GM18951 (cell line): Measurements from ENCODE around the gene RNF169.
"Not testable (repeated sequence)": the region's sequence is repeated elsewhere in the genome, so short reads cannot be mapped to it uniquely, and the experiment has no call there.

Source experiments
- POLR2A ChIP-seq: IDR thresholded peaks from 4 replicates; pipeline ENCODE4 v1.6.1; 2011; ENCODE audit warnings: mild to moderate bottlenecking; ENCODE audit not compliant: insufficient read length, insufficient read depth; ENCODE audit errors: extremely low read depth
- in situ Hi-C: fragments of 300-500 bp; cut with MboI; formaldehyde crosslinking; loops from one replicate; pipeline ENCODE4 v1.12.0; 2022; ENCODE audit warnings: low sequenced_read_pairs, mixed read lengths, inconsistent platforms; ENCODE audit not compliant: unreplicated experiment

The RNF169 gene

GRCh38 chr11:74736031-74736430 lies 12.6 kb upstream of the RNF169 start:
- in situ Hi-C loops: no loop called here
- TF ChIP-seq POLR2A: no peak

GRCh38 chr11:74739546-74740270 lies 8.9 kb upstream of the RNF169 start:
- TF ChIP-seq POLR2A: no peak
- in situ Hi-C loops: no loop called here

GRCh38 chr11:74742070-74742469 lies 6.6 kb upstream of the RNF169 start:
- in situ Hi-C loops: no loop called here
- no peak for TF ChIP-seq POLR2A

GRCh38 chr11:74743640-74744039 lies 5.0 kb upstream of the RNF169 start:
- in situ Hi-C loops: no loop called here
- no peak for TF ChIP-seq POLR2A

GRCh38 chr11:74744277-74744676 lies 4.4 kb upstream of the RNF169 start:
- in situ Hi-C loops: no loop called here
- TF ChIP-seq POLR2A: no peak

GRCh38 chr11:74746868-74747267 lies 1.8 kb upstream of the RNF169 start:
- no peak for TF ChIP-seq POLR2A
- in situ Hi-C loops: no loop called here

GRCh38 chr11:74749127-74749964 lies 697 bp downstream of the RNF169 start:
- in situ Hi-C loops: no loop called here
- peak; percentile 17 for TF ChIP-seq POLR2A

GRCh38 chr11:74749965-74750296 lies 1.3 kb downstream of the RNF169 start:
- no peak for TF ChIP-seq POLR2A
- in situ Hi-C loops: no loop called here

- in situ Hi-C loops: not testable (repeated sequence)
Measured at GRCh38 chr11:74750598-74750997, 1.9 kb downstream of the RNF169 start.

GRCh38 chr11:74751303-74751702 lies 2.7 kb downstream of the RNF169 start:
- in situ Hi-C loops: no loop called here

GRCh38 chr11:74754507-74755252 lies 6.0 kb downstream of the RNF169 start:
- in situ Hi-C loops: no loop called here
- TF ChIP-seq POLR2A: no peak

More at GRCh38 chr11:74751303-74751702, 2.7 kb downstream of the RNF169 start:
- no peak for TF ChIP-seq POLR2A

- TF ChIP-seq POLR2A: no peak
- in situ Hi-C loops: no loop called here
Measured at GRCh38 chr11:74755395-74755995, 6.8 kb downstream of the RNF169 start.

- in situ Hi-C loops: no loop called here
Measured at GRCh38 chr11:74756571-74756970, 7.9 kb downstream of the RNF169 start.

GRCh38 chr11:74766905-74767304 lies 18.3 kb downstream of the RNF169 start:
- TF ChIP-seq POLR2A: no peak
- in situ Hi-C loops: no loop called here

More at GRCh38 chr11:74756571-74756970, 7.9 kb downstream of the RNF169 start:
- TF ChIP-seq POLR2A: no peak

- in situ Hi-C loops: not testable (repeated sequence)
Measured at GRCh38 chr11:74768172-74768651, 19.6 kb downstream of the RNF169 start.
